ENCODE results near the gene FBXW7. TPM values are rescaled to one million over a fixed set of nuclear protein-coding genes. Genes with fewer than 3 reads are reported as not detected.

FBXW7 gene
- total RNA-seq, 1 experiment from 2014 or later: 23.0 TPM

GRCh38 chr4:152289541-152289940 is 246.4 kb downstream of the FBXW7 start:
- Mint-ChIP-seq H3K27me3 (ENCODE audit: low read depth) (no peaks in the 10 kb centered on the region), H3K36me3 (no peaks in the 10 kb centered on the region), H3K4me3 (no peak overlapping the region), H3K9me3 (no peaks in the 10 kb centered on the region), H3K27ac (no peak overlapping the region), H3K4me1 (peaks cover 18% of the 10 kb centered on the region)
- ATAC-seq (no peak), DNase-seq (ENCODE audit: low spot score) (no peak)
- POLR2A ChIA-PET: no interaction called here
- TF ChIP-seq NR1H2 (CRISPR knock-in tag; IDR thresholded peaks at IDR 0.05) (no peak), FOXK1 (CRISPR knock-in tag; IDR thresholded peaks at IDR 0.05) (no peak), IRF2 (CRISPR knock-in tag; IDR thresholded peaks at IDR 0.05; ENCODE audit: borderline replicate concordance, low read depth) (no peak), HMGA2 (CRISPR knock-in tag; IDR thresholded peaks at IDR 0.05) (no peak), ELF4 (CRISPR knock-in tag; IDR thresholded peaks at IDR 0.05; ENCODE audit: low read depth) (no peak), ATF6 (CRISPR knock-in tag; IDR thresholded peaks at IDR 0.05) (no peak), JAZF1 (CRISPR knock-in tag; IDR thresholded peaks at IDR 0.05) (no peak)
- CTCF ChIA-PET: no interaction called here

GRCh38 chr4:152283801-152284470 is 252.0 kb downstream of the FBXW7 start:
- no peak overlapping the region for H3K4me3 Mint-ChIP-seq
- peaks cover 18% of the 10 kb centered on the region for H3K4me1 Mint-ChIP-seq
- peak; percentile 20; the same call in 1 of the 2 replicates for ATAC-seq
- no peak for DNase-seq (ENCODE audit: low spot score)
- H3K9me3 Mint-ChIP-seq: peaks cover 4% of the 10 kb centered on the region; the same call in 1 of the 2 replicates
- no peaks in the 10 kb centered on the region for H3K27me3 Mint-ChIP-seq (ENCODE audit: low read depth)
- H3K27ac Mint-ChIP-seq: no peak overlapping the region
- H3K36me3 Mint-ChIP-seq: no peaks in the 10 kb centered on the region
- ChIA-PET CTCF (no interaction called here), POLR2A (no interaction called here)
- no peak for TF ChIP-seq ZNF263 (CRISPR knock-in tag; IDR thresholded peaks at IDR 0.05; ENCODE audit: low read depth)
- no peak for TF ChIP-seq MYBL2 (CRISPR knock-in tag; IDR thresholded peaks at IDR 0.05)
- no peak for TF ChIP-seq TCF7 (CRISPR knock-in tag; IDR thresholded peaks at IDR 0.05; ENCODE audit: low read depth)
- TF ChIP-seq ZNF396 (CRISPR knock-in tag; IDR thresholded peaks at IDR 0.05; ENCODE audit: borderline replicate concordance): no peak
- TF ChIP-seq ZNF138 (CRISPR knock-in tag; conservative IDR thresholded peaks at IDR 0.05): no peak
- TF ChIP-seq AFF4 (CRISPR knock-in tag; IDR thresholded peaks at IDR 0.05; ENCODE audit: borderline replicate concordance): no peak
- no peak for TF ChIP-seq ATF6 (CRISPR knock-in tag; IDR thresholded peaks at IDR 0.05)
- TF ChIP-seq CBFB (CRISPR knock-in tag; IDR thresholded peaks at IDR 0.05; ENCODE audit: low read depth): no peak
- TF ChIP-seq USF2 (CRISPR knock-in tag; IDR thresholded peaks at IDR 0.05): no peak
- TF ChIP-seq AR (CRISPR knock-in tag; IDR thresholded peaks at IDR 0.05): no peak
- no peak for TF ChIP-seq ZNF281 (CRISPR knock-in tag; IDR thresholded peaks at IDR 0.05)
- no peak for TF ChIP-seq ZNF219 (CRISPR knock-in tag; IDR thresholded peaks at IDR 0.05; ENCODE audit: borderline replicate concordance)
- TF ChIP-seq CREB1 (CRISPR knock-in tag; IDR thresholded peaks at IDR 0.05): no peak
- no peak for TF ChIP-seq JAZF1 (CRISPR knock-in tag; IDR thresholded peaks at IDR 0.05)
- TF ChIP-seq FOXP1 (CRISPR knock-in tag; IDR thresholded peaks at IDR 0.05; ENCODE audit: borderline replicate concordance): no peak

Data from WTC11 (cell line).